Esophagus (tissue), 2 donors: Measurements from ENCODE around the gene TRIP10. TPM values are rescaled to one million over a fixed set of nuclear protein-coding genes. Genes with fewer than 3 reads are reported as not detected.
A peak's percentile ranks its signal among the peaks of the same experiment; 100 is the strongest.
"Not testable (repeated sequence)": the region's sequence is repeated elsewhere in the genome, so short reads cannot be mapped to it uniquely, and the experiment has no call there.

ENCODE experiments used
- H3K27ac ChIP-seq, 2 donors: one replicate each; pipeline ENCODE4 v1.5.1; 2013; ENCODE audit warnings: low read depth in 2 of 2, mild to moderate bottlenecking in 2 of 2, inconsistent platforms in 1 of 2, low read length in 1 of 2, moderate library complexity in 1 of 2
- H3K27me3 ChIP-seq, 2 donors: one replicate each; pipeline ENCODE4 v1.6.1; 2013; ENCODE audit warnings: low read length in 2 of 2, control low read depth in 1 of 2, mild to moderate bottlenecking in 1 of 2; ENCODE audit not compliant: insufficient read depth in 2 of 2, control insufficient read depth in 1 of 2
- H3K36me3 ChIP-seq, 2 donors: one replicate each; pipeline ENCODE4 v1.6.1; 2013; ENCODE audit warnings: low read length in 1 of 2; ENCODE audit not compliant: control insufficient read depth in 2 of 2, insufficient read depth in 2 of 2
- H3K4me1 ChIP-seq, 2 donors: one replicate each; pipeline ENCODE4 v1.6.1; 2013; ENCODE audit warnings: low read length in 1 of 2; ENCODE audit not compliant: control insufficient read depth in 2 of 2, insufficient read depth in 2 of 2
- H3K4me3 ChIP-seq, 2 donors: one replicate each; pipeline ENCODE4 v1.5.1; 2013; ENCODE audit warnings: low read length in 2 of 2, mild to moderate bottlenecking in 2 of 2, low read depth in 1 of 2, moderate library complexity in 1 of 2
- H3K9me3 ChIP-seq, 2 donors: one replicate each; pipeline ENCODE4 v1.6.1; 2013; ENCODE audit warnings: mild to moderate bottlenecking in 2 of 2, low read depth in 1 of 2, low read length in 1 of 2, moderate library complexity in 1 of 2; ENCODE audit not compliant: control insufficient read depth in 2 of 2, insufficient read depth in 1 of 2
- WGBS, 2 donors: extraction: QIAGEN DNeasy Blood & Tissue Kit; methylation state at CpG; one replicate each; pipeline ENCODE4 v1.1.7; 2013; 5-methylcytosine and 5-hydroxymethylcytosine counted together
- polyA plus RNA-seq, 2 donors: library from polyadenylated mRNA; stranded (reverse); fragments of 200-250 nt; gene quantifications; one replicate each; pipeline ENCODE4 v1.2.3, GENCODE V29; 2013
- donor health status: healthy with polysubstance abuse.
- donor health status: Bipolar disorder and iron deficiency.

Gene TRIP10
- polyA plus RNA-seq, 2 donors = 191 to 519 TPM

DNA sequence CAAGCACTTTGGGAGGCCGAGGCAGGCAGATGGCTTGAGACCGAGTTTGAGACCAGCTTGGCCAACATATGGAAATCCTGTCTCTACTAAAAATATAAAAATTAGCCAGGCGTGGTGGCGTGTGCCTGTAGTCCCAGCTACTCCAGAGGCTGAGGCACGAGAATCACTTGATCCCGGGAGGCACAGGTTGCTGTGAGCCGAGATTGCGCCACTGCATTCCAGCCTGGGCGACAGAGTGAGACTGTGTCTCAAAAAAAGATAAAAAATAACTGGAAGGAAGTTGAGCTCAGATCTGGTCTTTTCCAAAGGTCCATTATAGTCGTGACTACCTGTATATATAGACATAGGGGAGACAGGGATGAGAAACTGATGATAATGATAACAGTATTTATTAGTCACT lies 9.1 kb downstream of the TRIP10 start:
- H3K36me3 ChIP-seq = peaks cover 11 to 41% of the 10 kb centered on the region in 2 donors
- not testable (repeated sequence) for H3K9me3 ChIP-seq, H3K27ac ChIP-seq, H3K4me3 ChIP-seq, H3K27me3 ChIP-seq
- 87 to 88% methylated on average over 10 of the region's 10 CpGs for WGBS, 2 donors
- peaks cover 0 to 14% of the 10 kb centered on the region in 2 donors for H3K4me1 ChIP-seq

DNA sequence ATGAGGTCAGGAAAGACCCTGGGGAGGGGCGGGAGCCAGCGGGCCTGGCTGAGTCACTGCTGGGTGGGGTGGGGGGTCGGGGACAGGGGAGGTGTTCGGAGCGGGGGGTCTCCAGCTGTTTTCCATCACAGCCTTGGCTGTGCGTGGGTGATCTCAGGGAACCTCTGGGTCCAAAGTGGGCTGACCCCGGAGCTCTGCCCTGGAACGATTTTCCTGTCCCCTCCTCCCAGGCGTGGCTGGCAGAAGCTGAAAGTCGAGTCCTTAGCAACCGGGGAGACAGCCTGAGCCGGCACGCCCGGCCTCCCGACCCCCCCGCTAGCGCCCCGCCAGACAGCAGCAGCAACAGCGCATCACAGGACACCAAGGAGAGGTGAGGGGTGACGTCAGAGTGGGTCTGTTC lies 10.6 kb downstream of the TRIP10 start:
- no peaks in the 10 kb centered on the region for H3K9me3 ChIP-seq
- H3K27me3 ChIP-seq = no peaks in the 10 kb centered on the region
- peak overlapping the region; percentile 39 to 62 for H3K27ac ChIP-seq
- peak overlapping the region in 1 of 2 donors; percentile 14 for H3K4me3 ChIP-seq
- peaks cover 6 to 46% of the 10 kb centered on the region in 2 donors for H3K36me3 ChIP-seq
- WGBS, 2 donors = 54 to 57% methylated on average over 20 of the region's 20 CpGs
- peaks cover 0 to 6% of the 10 kb centered on the region in 2 donors for H3K4me1 ChIP-seq

DNA sequence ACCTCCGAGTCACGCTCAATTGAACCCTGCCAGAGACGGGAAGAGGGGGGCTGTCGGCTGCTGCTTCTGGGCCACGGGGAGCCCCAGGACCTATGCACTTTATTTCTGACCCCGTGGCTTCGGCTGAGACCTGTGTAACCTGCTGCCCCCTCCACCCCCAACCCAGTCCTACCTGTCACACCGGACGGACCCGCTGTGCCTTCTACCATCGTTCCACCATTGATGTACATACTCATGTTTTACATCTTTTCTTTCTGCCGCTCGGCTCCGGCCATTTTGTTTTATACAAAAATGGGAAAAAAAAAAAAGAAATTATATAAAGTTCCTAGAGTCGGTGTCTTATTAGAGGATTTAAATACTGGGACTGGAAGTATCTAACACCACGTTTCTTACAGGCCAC lies 11.7 kb downstream of the TRIP10 start:
- peaks cover 0 to 6% of the 10 kb centered on the region in 2 donors for H3K4me1 ChIP-seq
- peaks cover 6 to 38% of the 10 kb centered on the region in 2 donors for H3K36me3 ChIP-seq
- H3K4me3 ChIP-seq = no peak overlapping the region
- H3K27ac ChIP-seq = peak overlapping the region; percentile 39 to 62
- H3K27me3 ChIP-seq = no peaks in the 10 kb centered on the region
- whole genome bisulfite sequencing, 2 donors = 88 to 90% methylated on average over 16 of the region's 16 CpGs
- H3K9me3 ChIP-seq = no peaks in the 10 kb centered on the region

DNA sequence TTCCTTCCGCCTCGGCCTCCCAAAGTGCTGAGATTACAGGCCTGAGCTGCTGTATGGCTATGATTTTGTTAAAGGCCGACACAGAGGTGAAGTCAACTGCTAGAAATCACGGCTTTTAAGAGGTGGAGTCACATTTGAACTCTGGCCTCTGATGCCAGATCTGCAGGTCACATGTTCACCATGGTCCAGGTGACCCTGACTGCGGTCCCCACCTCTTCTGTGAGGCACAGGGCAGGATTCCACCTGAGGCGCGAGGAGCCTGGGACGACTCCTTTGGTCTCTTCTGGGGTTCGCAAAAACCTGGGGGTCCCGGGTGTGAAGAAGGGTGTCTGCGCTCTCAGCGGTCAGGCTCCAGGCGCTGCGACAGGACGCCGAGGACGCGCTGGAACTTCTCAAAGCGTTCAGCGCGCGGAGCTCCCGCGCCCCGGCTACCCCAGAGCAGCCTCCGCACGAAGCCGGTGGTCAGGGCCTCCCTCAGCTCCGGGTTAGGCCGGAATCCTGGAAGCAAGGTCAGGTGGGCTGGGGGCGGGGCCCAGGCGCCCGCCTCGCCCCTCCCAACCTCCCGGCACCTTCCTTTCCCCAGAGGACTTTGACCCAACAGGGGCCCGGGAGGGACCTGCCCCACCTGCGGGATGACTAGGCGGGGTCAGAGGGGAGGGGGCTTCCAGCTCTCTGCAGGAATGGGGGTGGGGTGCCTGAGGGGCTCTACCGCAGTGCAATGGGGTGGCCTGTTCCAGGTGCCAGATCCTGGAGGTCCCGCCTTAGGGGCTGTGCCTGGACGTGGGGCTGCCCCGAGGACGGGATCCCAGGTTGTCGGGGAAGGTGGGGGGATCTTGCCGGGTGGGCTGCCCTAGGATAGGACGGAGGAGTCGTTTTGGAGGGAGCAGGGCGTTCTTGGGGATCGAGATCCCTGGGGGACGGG lies 13.0 kb downstream of the TRIP10 start:
- H3K36me3 ChIP-seq = peaks cover 3 to 30% of the 10 kb centered on the region in 2 donors
- H3K9me3 ChIP-seq = no peaks in the 10 kb centered on the region
- H3K4me3 ChIP-seq = no peak overlapping the region
- peaks cover 0 to 6% of the 10 kb centered on the region in 2 donors for H3K4me1 ChIP-seq
- no peaks in the 10 kb centered on the region for H3K27me3 ChIP-seq
- WGBS, 2 donors = 68 to 78% methylated on average over 49 to 50 of the region's 50 CpGs
- H3K27ac ChIP-seq = peak overlapping the region; percentile 48 to 57

DNA sequence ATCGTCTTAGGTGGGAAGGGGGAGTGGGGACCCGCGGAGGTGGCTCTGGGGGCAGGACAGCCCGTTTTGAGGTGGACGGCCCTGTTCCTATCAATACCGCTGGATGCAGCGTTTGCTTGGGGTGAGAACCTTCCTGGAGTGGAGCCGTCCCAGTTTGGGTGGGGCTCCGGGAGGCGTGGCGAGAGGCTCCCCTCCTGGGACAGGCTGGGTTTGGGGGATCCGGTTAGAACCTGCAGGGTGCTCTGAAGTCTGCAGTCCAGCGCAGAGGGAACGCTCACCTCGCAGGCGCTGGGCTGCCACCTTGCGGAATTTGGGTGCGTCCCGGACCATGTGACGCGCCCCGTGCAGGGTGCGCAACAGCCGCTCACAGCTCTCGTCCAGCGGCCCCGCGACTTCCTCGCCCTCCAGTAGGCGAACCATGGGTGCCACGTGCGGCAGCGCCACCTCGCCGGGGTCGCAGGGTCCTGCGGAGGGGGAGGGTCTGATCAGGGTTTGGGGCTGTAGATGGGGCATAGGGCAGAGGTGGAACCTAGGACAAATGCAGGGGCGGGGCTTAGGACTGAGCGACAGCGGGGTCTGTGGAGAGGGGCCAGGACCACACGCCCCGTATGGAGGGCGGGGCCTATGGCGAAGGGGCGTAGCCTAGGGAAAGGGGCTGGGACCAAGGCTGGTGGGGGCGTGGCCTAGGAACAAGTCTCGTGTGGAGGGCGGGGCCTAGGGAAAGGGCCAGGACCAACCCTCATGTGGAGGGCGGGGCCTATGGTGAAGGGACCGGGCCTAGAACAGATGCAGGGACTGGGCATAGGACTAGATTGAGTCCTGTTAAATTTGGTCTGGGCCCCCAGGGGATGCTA lies 13.9 kb downstream of the TRIP10 start:
- Histone ChIP-seq H3K4me3 (peak overlapping the region in 1 of 2 donors; percentile 25), H3K36me3 (peaks cover 3 to 30% of the 10 kb centered on the region in 2 donors)
- 16 to 22% methylated on average over 49 to 50 of the region's 50 CpGs for WGBS, 2 donors

DNA sequence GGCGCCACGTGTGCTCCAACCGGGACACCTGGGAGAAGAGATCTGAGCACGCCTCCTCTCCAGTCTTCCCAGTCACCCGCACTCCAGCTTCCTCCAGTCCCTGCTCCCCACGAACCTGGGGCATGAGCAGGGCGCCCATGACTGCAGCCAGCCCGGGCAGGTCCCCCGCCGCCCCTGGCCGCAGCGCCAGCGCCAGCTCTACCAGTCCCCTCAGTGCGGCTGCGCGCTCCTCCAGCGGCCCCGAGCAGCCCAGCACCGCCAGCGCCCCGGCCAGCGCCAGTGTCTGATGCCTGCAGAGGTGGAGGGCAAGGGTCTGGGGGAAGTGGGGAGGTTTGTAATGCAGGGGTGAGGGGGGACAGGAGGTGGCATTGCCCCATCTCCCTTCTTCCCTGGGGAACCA lies 14.7 kb downstream of the TRIP10 start:
- peak overlapping the region in 1 of 2 donors; percentile 48 for H3K27ac ChIP-seq
- no peaks in the 10 kb centered on the region for H3K27me3 ChIP-seq
- no peak overlapping the region for H3K4me3 ChIP-seq
- WGBS, 2 donors = 95 to 96% methylated on average over 22 of the region's 22 CpGs
- H3K36me3 ChIP-seq = peaks cover 3 to 29% of the 10 kb centered on the region in 2 donors
- H3K4me1 ChIP-seq = peaks cover 0 to 6% of the 10 kb centered on the region in 2 donors
- no peaks in the 10 kb centered on the region for H3K9me3 ChIP-seq

More for the DNA sequence above, 13.9 kb downstream of the TRIP10 start:
- Histone ChIP-seq H3K9me3 (no peaks in the 10 kb centered on the region), H3K27ac (peak overlapping the region; percentile 48 to 86), H3K27me3 (no peaks in the 10 kb centered on the region), H3K4me1 (peaks cover 0 to 6% of the 10 kb centered on the region in 2 donors)

DNA sequence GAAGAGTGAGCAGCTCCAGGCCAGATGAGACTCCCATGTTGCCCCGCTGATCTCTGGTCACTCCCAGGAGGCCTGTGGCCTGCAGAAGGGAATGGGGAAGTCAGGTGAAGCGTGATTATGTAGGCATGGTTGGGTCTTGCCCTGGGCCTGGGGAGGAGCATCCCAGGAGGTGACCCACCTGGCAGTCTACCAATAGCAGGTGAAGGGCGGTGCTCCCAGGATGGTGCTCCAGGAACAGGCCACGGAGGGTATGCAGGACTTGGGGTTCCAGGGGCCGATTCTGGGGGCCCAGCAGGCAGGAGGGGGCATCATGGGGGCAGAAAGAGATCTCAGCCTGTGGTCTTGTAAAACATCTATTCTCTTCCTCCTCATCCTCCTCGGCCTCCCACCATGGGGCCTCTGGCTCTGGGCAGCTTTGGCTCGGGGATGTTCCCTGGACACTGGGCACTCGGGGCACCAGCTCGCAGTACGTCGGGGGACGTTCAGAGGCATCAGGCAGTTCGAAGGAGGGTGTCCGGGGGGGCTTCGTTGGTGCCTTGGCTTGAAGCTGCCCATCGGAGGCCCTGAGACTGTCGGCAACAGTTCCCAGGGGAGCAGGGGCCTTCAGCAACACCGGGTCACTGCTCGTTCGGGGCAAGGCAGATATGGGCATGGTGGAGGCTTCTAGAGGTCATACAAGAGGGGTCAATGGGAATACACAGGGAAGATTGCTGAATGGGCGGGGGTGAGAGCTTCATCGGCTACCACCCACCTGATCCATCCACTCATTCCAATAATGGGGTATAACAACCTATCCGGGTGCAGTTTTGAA lies 15.4 kb downstream of the TRIP10 start:
- peaks cover 0 to 6% of the 10 kb centered on the region in 2 donors for H3K4me1 ChIP-seq
- no peaks in the 10 kb centered on the region for H3K27me3 ChIP-seq
- WGBS, 2 donors = 90 to 94% methylated on average over 22 to 23 of the region's 23 CpGs
- no peaks in the 10 kb centered on the region for H3K9me3 ChIP-seq
- H3K4me3 ChIP-seq = no peak overlapping the region
- H3K27ac ChIP-seq = no peak overlapping the region
- H3K36me3 ChIP-seq = peaks cover 3 to 28% of the 10 kb centered on the region in 2 donors

DNA sequence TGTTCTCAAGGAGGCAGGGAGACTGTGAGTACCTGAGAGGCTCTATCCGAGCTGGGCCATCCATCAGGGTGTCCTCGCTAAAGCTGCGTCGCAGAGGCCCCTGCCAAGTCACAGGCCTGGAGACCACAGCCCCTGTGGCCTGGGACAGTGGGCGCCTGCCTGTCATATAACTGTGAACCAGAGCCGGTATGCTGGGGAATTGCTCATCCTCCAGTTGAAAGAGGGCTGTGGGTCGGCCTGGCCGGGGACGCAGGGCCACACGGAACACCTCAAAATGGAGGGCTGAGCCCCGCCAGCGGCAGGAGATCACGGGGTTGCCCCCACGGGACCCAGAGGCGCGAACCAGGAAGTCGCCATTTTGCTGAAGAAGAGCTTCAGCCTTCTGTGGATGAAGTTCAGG lies 21.1 kb downstream of the TRIP10 start:
- 96 to 97% methylated on average over 17 of the region's 17 CpGs for whole genome bisulfite sequencing, 2 donors

More for the DNA sequence above, 21.1 kb downstream of the TRIP10 start:
- peaks cover 0 to 10% of the 10 kb centered on the region in 2 donors for H3K36me3 ChIP-seq
- H3K9me3 ChIP-seq = no peaks in the 10 kb centered on the region
- H3K4me1 ChIP-seq = no peaks in the 10 kb centered on the region
- H3K4me3 ChIP-seq = no peak overlapping the region
- H3K27ac ChIP-seq = no peak overlapping the region
- no peaks in the 10 kb centered on the region for H3K27me3 ChIP-seq
